Measurements from ENCODE around the gene POLE3.

POLE3 gene

DNA sequence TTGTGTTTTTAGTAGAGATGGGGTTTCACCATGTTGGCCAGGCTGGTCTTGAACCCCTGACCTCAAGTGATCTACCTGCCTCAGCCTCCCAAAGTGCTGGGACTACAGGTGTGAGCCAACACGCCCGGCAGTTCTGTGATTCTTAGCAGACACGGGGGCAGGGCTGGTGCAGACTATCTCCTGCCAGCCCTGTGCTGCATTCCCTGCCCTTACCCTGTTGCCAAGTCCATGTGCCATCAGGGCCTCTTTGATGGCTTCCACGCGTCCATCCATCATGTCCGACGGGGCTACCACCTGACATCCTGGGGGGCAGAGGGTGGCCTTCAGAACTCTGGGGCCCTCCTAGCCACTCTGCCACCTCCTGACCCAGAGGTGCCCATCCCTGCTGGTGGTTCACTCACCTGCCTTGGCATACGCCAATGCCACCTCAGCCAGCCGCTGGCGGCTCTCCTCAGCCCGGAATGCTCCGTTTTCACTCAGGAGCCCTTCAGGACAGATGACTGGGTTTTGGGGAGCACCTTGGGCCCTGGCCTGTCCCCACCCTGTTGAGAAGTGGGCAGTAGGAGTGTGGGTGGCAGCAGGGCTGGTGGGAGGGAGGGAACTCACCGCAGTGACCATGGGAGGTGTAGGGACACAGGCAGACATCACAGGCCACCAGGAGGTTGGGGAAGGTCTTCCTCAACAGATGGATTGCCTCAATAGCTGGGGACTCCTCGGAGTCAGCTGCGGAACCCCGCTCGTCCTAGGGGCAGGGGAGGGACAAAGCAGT, 20.1 kb downstream of the POLE3 start:
- H3K4me3 ChIP-seq (ENCODE audit: severe bottlenecking) = no peak overlapping the region

DNA sequence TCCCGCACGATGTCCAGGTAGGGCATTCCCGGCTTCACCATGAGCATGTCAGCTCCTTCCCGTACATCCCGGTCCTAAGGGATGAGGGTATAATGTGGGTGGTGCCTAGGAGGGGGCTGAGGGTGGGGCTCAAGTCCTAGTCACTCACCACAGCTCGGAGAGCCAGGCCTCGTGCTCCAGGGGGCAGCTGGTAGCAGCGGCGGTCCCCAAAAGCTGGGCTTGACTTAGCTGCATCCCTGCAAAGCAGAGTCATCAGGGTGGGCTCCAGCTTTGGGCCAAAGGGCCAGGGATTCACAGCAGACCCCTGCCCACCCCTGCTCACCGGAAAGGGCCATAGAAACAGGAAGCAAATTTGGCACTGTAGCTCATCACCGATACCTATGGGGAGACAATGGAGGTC, 21.0 kb downstream of the POLE3 start:
- H3K27me3 ChIP-seq (ENCODE audit: insufficient read depth, poor library complexity, severe bottlenecking) = no peaks in the 10 kb centered on the region

More for the DNA sequence above, 20.1 kb downstream of the POLE3 start:
- Histone ChIP-seq H3K4me1 (ENCODE audit: insufficient read depth, poor library complexity, severe bottlenecking) (no peaks in the 10 kb centered on the region), H3K36me3 (ENCODE audit: low read depth) (peaks cover 13% of the 10 kb centered on the region; the same call in 1 of the 2 replicates), H3K27me3 (ENCODE audit: insufficient read depth, poor library complexity, severe bottlenecking) (no peaks in the 10 kb centered on the region), H3K27ac (ENCODE audit: poor library complexity, severe bottlenecking) (no peak overlapping the region), H3K9me3 (ENCODE audit: severe bottlenecking) (no peaks in the 10 kb centered on the region)
- DNase-seq (ENCODE audit: low spot score) (no peak), ATAC-seq (ENCODE audit: low read depth) (no peak)
- TF ChIP-seq, protein P1, sequence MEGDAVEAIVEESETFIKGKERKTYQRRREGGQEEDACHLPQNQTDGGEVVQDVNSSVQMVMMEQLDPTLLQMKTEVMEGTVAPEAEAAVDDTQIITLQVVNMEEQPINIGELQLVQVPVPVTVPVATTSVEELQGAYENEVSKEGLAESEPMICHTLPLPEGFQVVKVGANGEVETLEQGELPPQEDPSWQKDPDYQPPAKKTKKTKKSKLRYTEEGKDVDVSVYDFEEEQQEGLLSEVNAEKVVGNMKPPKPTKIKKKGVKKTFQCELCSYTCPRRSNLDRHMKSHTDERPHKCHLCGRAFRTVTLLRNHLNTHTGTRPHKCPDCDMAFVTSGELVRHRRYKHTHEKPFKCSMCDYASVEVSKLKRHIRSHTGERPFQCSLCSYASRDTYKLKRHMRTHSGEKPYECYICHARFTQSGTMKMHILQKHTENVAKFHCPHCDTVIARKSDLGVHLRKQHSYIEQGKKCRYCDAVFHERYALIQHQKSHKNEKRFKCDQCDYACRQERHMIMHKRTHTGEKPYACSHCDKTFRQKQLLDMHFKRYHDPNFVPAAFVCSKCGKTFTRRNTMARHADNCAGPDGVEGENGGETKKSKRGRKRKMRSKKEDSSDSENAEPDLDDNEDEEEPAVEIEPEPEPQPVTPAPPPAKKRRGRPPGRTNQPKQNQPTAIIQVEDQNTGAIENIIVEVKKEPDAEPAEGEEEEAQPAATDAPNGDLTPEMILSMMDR (IDR thresholded peaks at IDR 0.05; ENCODE audit: poor library complexity, severe bottlenecking) = no peak

DNA sequence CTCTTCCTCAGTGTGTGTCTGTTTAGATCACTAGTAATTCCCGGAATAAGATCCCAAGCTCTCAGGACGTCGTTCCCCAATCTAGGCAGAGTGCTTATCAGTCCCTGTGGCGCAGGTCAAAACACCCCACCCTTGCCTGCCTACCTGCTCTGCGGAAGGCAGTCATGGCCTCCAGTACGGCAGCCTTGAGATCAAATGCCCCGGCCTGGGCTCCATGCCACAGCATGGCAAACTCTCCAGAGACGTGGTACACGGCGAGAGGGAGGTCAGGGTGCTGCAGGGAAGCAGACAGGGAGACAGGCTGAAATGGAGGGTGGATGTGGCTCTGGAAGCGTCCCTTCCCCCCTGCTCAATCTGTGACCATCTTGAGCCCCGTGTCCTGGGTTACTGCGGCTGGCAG, 21.6 kb downstream of the POLE3 start:
- TF ChIP-seq, protein P1 (IDR thresholded peaks at IDR 0.05; ENCODE audit: poor library complexity, severe bottlenecking) = no peak
- H3K4me1 ChIP-seq (ENCODE audit: insufficient read depth, poor library complexity, severe bottlenecking) = no peaks in the 10 kb centered on the region
- DNase-seq (ENCODE audit: low spot score) = no peak
- no peak overlapping the region for H3K27ac ChIP-seq (ENCODE audit: poor library complexity, severe bottlenecking)
- H3K27me3 ChIP-seq (ENCODE audit: insufficient read depth, poor library complexity, severe bottlenecking) = no peaks in the 10 kb centered on the region
- H3K9me3 ChIP-seq (ENCODE audit: severe bottlenecking) = no peaks in the 10 kb centered on the region
- no peak for ATAC-seq (ENCODE audit: low read depth)
- no peak overlapping the region for H3K4me3 ChIP-seq (ENCODE audit: severe bottlenecking)
- peaks cover 13% of the 10 kb centered on the region; the same call in 1 of the 2 replicates for H3K36me3 ChIP-seq (ENCODE audit: low read depth)

More for the DNA sequence above, 21.0 kb downstream of the POLE3 start:
- DNase-seq (ENCODE audit: low spot score) (no peak), ATAC-seq (ENCODE audit: low read depth) (no peak)
- no peaks in the 10 kb centered on the region for H3K4me1 ChIP-seq (ENCODE audit: insufficient read depth, poor library complexity, severe bottlenecking)
- TF ChIP-seq, protein P1 (IDR thresholded peaks at IDR 0.05; ENCODE audit: poor library complexity, severe bottlenecking) = no peak
- no peak overlapping the region for H3K27ac ChIP-seq (ENCODE audit: poor library complexity, severe bottlenecking)
- H3K4me3 ChIP-seq (ENCODE audit: severe bottlenecking) = no peak overlapping the region
- peaks cover 13% of the 10 kb centered on the region; the same call in 1 of the 2 replicates for H3K36me3 ChIP-seq (ENCODE audit: low read depth)
- no peaks in the 10 kb centered on the region for H3K9me3 ChIP-seq (ENCODE audit: severe bottlenecking)

DNA sequence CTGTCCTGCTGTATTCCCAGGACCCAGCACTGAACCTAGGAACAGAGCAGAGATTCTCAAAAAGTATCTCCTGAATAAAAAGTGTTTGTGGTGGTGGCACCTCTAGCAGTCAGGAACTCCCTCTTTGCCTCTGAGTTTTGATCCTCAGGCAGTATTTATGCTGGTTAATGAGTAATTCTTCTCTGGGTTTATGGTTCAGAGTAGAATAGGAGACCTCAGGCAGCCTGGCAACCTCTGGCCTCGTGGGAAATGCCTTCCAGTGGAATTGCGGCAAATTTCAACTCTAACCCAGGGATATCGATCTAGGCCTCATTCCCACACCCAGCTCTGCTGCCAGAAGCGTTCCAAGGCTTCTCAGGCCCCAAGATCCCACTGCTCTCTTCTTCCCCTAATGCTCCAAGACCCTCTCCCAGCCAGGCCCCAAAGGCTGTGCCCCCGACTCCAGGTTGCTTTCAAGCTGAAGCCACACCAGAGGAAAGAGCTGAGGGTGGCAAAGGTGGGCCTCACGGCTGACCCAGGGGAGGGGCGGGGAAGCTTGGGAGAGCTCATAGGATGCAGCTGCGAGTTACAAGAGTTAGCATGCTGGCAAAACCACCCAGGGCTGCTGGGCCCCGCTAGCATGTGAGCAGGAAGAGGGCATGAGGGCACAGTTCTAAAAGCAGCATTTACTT, 22.8 kb downstream of the POLE3 start:
- Histone ChIP-seq H3K4me3 (ENCODE audit: severe bottlenecking) (no peak overlapping the region), H3K27ac (ENCODE audit: poor library complexity, severe bottlenecking) (no peak overlapping the region)
- ATAC-seq (ENCODE audit: low read depth) = no peak

More for the DNA sequence above, 22.8 kb downstream of the POLE3 start:
- no peaks in the 10 kb centered on the region for H3K4me1 ChIP-seq (ENCODE audit: insufficient read depth, poor library complexity, severe bottlenecking)
- H3K27me3 ChIP-seq (ENCODE audit: insufficient read depth, poor library complexity, severe bottlenecking) = no peaks in the 10 kb centered on the region
- no peak for DNase-seq (ENCODE audit: low spot score)
- no peaks in the 10 kb centered on the region for H3K9me3 ChIP-seq (ENCODE audit: severe bottlenecking)
- TF ChIP-seq, protein P1 (IDR thresholded peaks at IDR 0.05; ENCODE audit: poor library complexity, severe bottlenecking) = no peak
- H3K36me3 ChIP-seq (ENCODE audit: low read depth) = peaks cover 13% of the 10 kb centered on the region; the same call in 1 of the 2 replicates

Measured in RWPE2 (cell line).